ENCODE results near the gene ADAMTSL3. TPM values are rescaled to one million over a fixed set of nuclear protein-coding genes. Genes with fewer than 3 reads are reported as not detected.

Gene ADAMTSL3
- total and polyA plus RNA-seq, 2 of the 8 experiments (the other 6 are each of a cell fraction or from before 2014, with no cell fraction given): 0.35 to 1.4 TPM

GRCh38 chr15:83650831-83651230, 3.1 kb upstream of the ADAMTSL3 start:
- ChIA-PET CTCF (ENCODE audit: partially characterized antibody) (no interaction called here), POLR2A (ENCODE audit: partially characterized antibody) (no interaction called here)
- no peak overlapping the region for H3K14ac ChIP-seq (ENCODE audit: insufficient read length)
- no peak overlapping the region for H4K5ac ChIP-seq (ENCODE audit: insufficient read length, low read depth, low read length)
- peaks cover 8% of the 10 kb centered on the region; the same call in 1 of the 2 replicates for H3K23me2 ChIP-seq (ENCODE audit: low read depth, low read length)
- no peak overlapping the region for H2BK5ac ChIP-seq (ENCODE audit: low read depth, low read length)
- H3K9ac ChIP-seq (replicated peaks in 1 of 4; ENCODE audit: extremely low read depth in 1 of 4, low read depth in 3 of 4, low read length in 3 of 4): no peak overlapping the region
- FAIRE-seq: no peak
- no peaks in the 10 kb centered on the region for H3K79me2 ChIP-seq (ENCODE audit: control insufficient read depth in 1 of 2, insufficient read depth in 2 of 2, low read length in 2 of 2)
- 87% methylated on average over 2 of the region's 2 CpGs; no CpG with 5 or more reads in 1 of the 2 experiments for WGBS, 2 experiments (ENCODE audit: extremely low coverage in 1 of 2, insufficient coverage in 1 of 2, insufficient read length in 1 of 2, insufficient replicate concordance in 2 of 2, low coverage in 1 of 2, low lambda C conversion rate in 2 of 2, missing lambda C conversion rate in 1 of 2)
- no peak overlapping the region for H3K23ac ChIP-seq (ENCODE audit: insufficient read length)
- no peak overlapping the region for H2BK120ac ChIP-seq (replicated peaks; ENCODE audit: low read depth, low read length)
- H3K27ac ChIP-seq (ENCODE audit: low read depth, low read length): no peak overlapping the region
- no peak overlapping the region for H2AFZ ChIP-seq (ENCODE audit: low read length)
- H3K9me3 ChIP-seq (ENCODE audit: insufficient read depth in 2 of 2, low read depth in 1 of 2, low read length in 1 of 2): no peaks in the 10 kb centered on the region
- H3K79me1 ChIP-seq (ENCODE audit: low read depth, low read length): no peaks in the 10 kb centered on the region
- H4K8ac ChIP-seq (ENCODE audit: extremely low read depth, insufficient read depth, low read length): no peak overlapping the region
- H4K20me1 ChIP-seq (replicated peaks in 1 of 2; ENCODE audit: control insufficient read depth in 1 of 2, insufficient read depth in 2 of 2, low read length in 2 of 2): no peaks in the 10 kb centered on the region
- H3K18ac ChIP-seq (ENCODE audit: extremely low read depth, low read length): no peak overlapping the region
- H3K4me2 ChIP-seq (ENCODE audit: insufficient read depth in 1 of 2, low read depth in 2 of 2, low read length in 2 of 2): no peak overlapping the region
- no peak overlapping the region for H3K56ac ChIP-seq (replicated peaks; ENCODE audit: insufficient read length, low read depth, low read length)
- H3K27me3 ChIP-seq (replicated peaks in 1 of 4; ENCODE audit: control insufficient read depth in 3 of 4, extremely low read depth in 1 of 4, insufficient read depth in 3 of 4, low read length in 3 of 4): peaks cover 12 to 36% (median 33%) of the 10 kb centered on the region in 4 experiments
- no peak overlapping the region for H2BK15ac ChIP-seq (ENCODE audit: low read length)
- H4K91ac ChIP-seq (replicated peaks; ENCODE audit: insufficient read length, low read length): no peak overlapping the region
- H2BK12ac ChIP-seq (ENCODE audit: low read depth, low read length): no peak overlapping the region
- no peak overlapping the region for H2AK5ac ChIP-seq (ENCODE audit: low read depth, low read length)
- no peak for DNase-seq (ENCODE audit: low read depth in 1 of 2, low spot score in 2 of 2)
- no peak for TF ChIP-seq SP4 (IDR thresholded peaks at IDR 0.05; ENCODE audit: low read length)
- no peak for TF ChIP-seq CBX8 (IDR thresholded peaks at IDR 0.05; ENCODE audit: borderline replicate concordance, low read depth, low read length)
- no peak for TF ChIP-seq SIN3A (conservative IDR thresholded peaks at IDR 0.05 in 1 of 2, IDR thresholded peaks at IDR 0.05 in 1 of 2; ENCODE audit: low read depth in 1 of 2, low read length in 2 of 2)
- TF ChIP-seq SAP30 (IDR thresholded peaks at IDR 0.05; ENCODE audit: insufficient read depth, insufficient replicate concordance, low read length): no peak
- TF ChIP-seq NANOG (IDR thresholded peaks at IDR 0.05; ENCODE audit: insufficient read depth, low read depth, low read length, poor library complexity, severe bottlenecking): no peak
- no peak for TF ChIP-seq CTCF (IDR thresholded peaks at IDR 0.05; ENCODE audit: control extremely low read depth in 1 of 3, insufficient read depth in 1 of 3, low read depth in 1 of 3, low read length in 3 of 3)
- TF ChIP-seq SUZ12 (IDR thresholded peaks at IDR 0.05; ENCODE audit: low read length): no peak
- TF ChIP-seq GABPA (IDR thresholded peaks at IDR 0.05; ENCODE audit: borderline replicate concordance, insufficient read depth, low read length): no peak
- TF ChIP-seq RXRA (IDR thresholded peaks at IDR 0.05; ENCODE audit: insufficient read depth, low read depth, low read length): no peak
- TF ChIP-seq CREB1 (IDR thresholded peaks at IDR 0.05): no peak
- no peak for TF ChIP-seq SRF (IDR thresholded peaks at IDR 0.05; ENCODE audit: low read depth, low read length)
- no peak for TF ChIP-seq TEAD4 (IDR thresholded peaks at IDR 0.05; ENCODE audit: low read depth, low read length)
- H2BK20ac ChIP-seq (ENCODE audit: low read length): no peak overlapping the region
- H3K4ac ChIP-seq (replicated peaks; ENCODE audit: insufficient read length, low read depth, low read length): no peak overlapping the region
- H3K4me3 ChIP-seq (ENCODE audit: extremely low read depth in 1 of 4, insufficient read depth in 2 of 4, low read depth in 3 of 4, low read length in 4 of 4): no peak overlapping the region
- H3K36me3 ChIP-seq (ENCODE audit: control insufficient read depth in 2 of 4, insufficient read depth in 4 of 4, low read length in 3 of 4): no peaks in the 10 kb centered on the region
- peaks cover 0 to 5% (median 2%) of the 10 kb centered on the region in 4 experiments; a peak in 5 of 7 replicates for H3K4me1 ChIP-seq (replicated peaks in 1 of 4; ENCODE audit: control insufficient read depth in 3 of 4, insufficient read depth in 4 of 4, low read length in 3 of 4)
